AG20443 (cell line): ENCODE results near the gene ZNF783.
"Not testable (repeated sequence)": the region's sequence is repeated elsewhere in the genome, so short reads cannot be mapped to it uniquely, and the experiment has no call there.

Experiments
- DNase-seq: peaks from one replicate; pipeline ENCODE4 v3.0.0; 2012; ENCODE audit warnings: low spot score, mixed read lengths

ZNF783 gene

GRCh38 chr7:149330914-149331567 is 69.0 kb downstream of the ZNF783 start:
- DNase-seq: no peak

- not testable (repeated sequence) for DNase-seq
Observed at GRCh38 chr7:149332602-149333320, 70.8 kb downstream of the ZNF783 start.

DNA sequence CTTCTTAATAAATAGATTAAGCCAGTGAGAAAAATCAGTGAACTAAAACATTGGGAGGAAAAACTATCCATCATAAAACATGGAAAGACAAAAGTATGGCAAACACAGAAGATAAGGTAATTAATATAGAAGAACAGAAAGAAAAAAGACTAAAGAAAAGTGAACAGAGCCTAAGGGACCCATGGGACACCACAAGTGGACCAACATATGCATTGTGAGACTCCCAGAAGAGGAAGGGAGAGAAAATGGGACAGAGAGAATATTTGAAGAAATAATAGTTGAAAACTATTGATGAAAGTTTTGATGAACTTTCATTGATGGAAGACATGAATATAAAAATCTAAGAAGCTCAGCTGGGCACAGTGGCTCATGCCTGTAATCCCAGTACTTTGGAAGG is 71.3 kb downstream of the ZNF783 start:
- no peak for DNase-seq

GRCh38 chr7:149334219-149334618 is 72.2 kb downstream of the ZNF783 start:
- no peak for DNase-seq
